Measurements from ENCODE around the gene LPCAT3. TPM values are rescaled to one million over a fixed set of nuclear protein-coding genes. Genes with fewer than 3 reads are reported as not detected.

The LPCAT3 gene
- total RNA-seq, 1 donor from 2014 or later, result 21.3 TPM

DNA sequence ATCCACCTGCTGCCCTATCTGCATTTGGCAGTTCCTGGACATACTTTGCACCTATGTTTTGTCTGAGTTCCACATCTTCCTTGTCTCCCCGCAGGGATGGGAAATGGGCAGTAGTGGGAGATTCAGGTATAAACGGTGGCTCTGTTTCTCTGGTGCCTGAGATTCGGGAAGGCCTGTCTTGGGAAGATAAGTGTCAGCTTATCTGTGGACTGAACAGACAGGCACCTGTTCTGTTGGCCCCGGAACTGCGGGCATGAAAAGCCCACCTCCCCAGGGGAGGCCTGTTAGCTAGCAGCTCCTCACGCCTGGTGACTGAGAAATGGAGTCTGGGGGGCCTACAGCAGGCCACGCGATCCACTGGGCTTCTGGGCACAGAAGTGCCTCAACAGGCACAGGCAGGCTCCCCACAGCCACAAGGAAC, 53.7 kb downstream of the LPCAT3 start:
- H3K4me1 Mint-ChIP-seq, result peaks cover 70% of the 10 kb centered on the region
- DNase-seq (no peak), ATAC-seq (ENCODE audit: low read depth) (no peak)
- no peaks in the 10 kb centered on the region for H3K9me3 Mint-ChIP-seq
- ChIA-PET POLR2A (interaction anchor here (0.8 to 17.0 kb wide), 10 partner anchors 9 to 112 kb away, joined by 3 to 1516 read pairs (median 4); partner anchors contain the start of genes C12orf57, LPCAT3, PTPN6 and RNU7-1), CTCF (interaction anchor here (0.7 to 13.0 kb wide), 12 partner anchors 9 to 192 kb away, joined by 3 to 571 read pairs (median 6); partner anchors contain the start of genes C12orf57, LPCAT3, PTPN6 and RNU7-1)
- TF ChIP-seq, protein P1, sequence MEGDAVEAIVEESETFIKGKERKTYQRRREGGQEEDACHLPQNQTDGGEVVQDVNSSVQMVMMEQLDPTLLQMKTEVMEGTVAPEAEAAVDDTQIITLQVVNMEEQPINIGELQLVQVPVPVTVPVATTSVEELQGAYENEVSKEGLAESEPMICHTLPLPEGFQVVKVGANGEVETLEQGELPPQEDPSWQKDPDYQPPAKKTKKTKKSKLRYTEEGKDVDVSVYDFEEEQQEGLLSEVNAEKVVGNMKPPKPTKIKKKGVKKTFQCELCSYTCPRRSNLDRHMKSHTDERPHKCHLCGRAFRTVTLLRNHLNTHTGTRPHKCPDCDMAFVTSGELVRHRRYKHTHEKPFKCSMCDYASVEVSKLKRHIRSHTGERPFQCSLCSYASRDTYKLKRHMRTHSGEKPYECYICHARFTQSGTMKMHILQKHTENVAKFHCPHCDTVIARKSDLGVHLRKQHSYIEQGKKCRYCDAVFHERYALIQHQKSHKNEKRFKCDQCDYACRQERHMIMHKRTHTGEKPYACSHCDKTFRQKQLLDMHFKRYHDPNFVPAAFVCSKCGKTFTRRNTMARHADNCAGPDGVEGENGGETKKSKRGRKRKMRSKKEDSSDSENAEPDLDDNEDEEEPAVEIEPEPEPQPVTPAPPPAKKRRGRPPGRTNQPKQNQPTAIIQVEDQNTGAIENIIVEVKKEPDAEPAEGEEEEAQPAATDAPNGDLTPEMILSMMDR (IDR thresholded peaks at IDR 0.05), result no peak
- H3K36me3 Mint-ChIP-seq (ENCODE audit: low read depth), result peaks cover 60% of the 10 kb centered on the region
- H3K4me3 Mint-ChIP-seq, result no peak overlapping the region
- no peaks in the 10 kb centered on the region for H3K27me3 Mint-ChIP-seq
- H3K27ac Mint-ChIP-seq, result peak overlapping the region; percentile 86
- intact Hi-C loops (cut with micrococcal nuclease), result loop anchor here (1.0 kb wide), 4 partner anchors 20 to 128 kb away; partner anchors contain the start of genes C12orf57 and C1R

DNA sequence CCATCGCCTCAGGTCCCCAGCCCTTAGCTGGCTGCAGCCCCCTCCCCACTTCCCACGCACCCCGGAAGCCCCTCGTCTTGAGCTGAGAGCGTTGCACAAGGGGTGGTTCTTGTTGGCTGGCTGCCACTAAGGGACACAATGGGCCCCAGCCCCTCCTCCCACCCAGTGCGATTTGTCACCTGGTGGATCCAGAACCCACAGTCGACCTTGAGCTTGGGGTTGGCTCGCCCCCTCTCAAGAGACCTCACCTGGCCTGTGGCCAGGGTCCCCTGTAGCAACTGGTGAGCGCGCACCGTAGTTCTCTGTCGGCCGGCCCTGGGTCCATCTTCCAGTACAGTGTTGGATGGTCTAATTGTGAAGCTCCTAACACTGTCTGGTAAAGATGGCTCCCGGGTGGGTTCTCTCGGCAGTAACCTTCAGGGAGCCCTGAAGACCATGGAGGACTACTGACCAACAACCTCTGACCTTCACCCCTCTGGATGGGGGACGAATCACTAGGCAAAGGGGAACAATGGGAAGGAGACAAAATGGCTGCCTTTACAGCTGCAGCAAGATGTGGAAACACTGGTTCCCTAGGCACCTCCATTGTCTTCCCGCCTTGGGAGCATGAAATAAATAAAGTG, 54.4 kb downstream of the LPCAT3 start:
- H3K36me3 Mint-ChIP-seq (ENCODE audit: low read depth), result peaks cover 61% of the 10 kb centered on the region
- no peaks in the 10 kb centered on the region for H3K27me3 Mint-ChIP-seq
- H3K9me3 Mint-ChIP-seq, result no peaks in the 10 kb centered on the region
- H3K27ac Mint-ChIP-seq, result peak overlapping the region; percentile 86
- POLR2A ChIA-PET, result interaction anchor here (0.8 to 17.0 kb wide), 7 partner anchors 8 to 112 kb away, joined by 3 to 1516 read pairs (median 6); partner anchors contain the start of genes C12orf57, LPCAT3, PTPN6 and RNU7-1
- TF ChIP-seq, protein P1 (IDR thresholded peaks at IDR 0.05), result no peak
- ATAC-seq (ENCODE audit: low read depth), result no peak
- DNase-seq, result no peak
- intact Hi-C loops (cut with micrococcal nuclease), result no loop called here
- H3K4me1 Mint-ChIP-seq, result peaks cover 70% of the 10 kb centered on the region
- CTCF ChIA-PET, result interaction anchor here (1.0 to 13.0 kb wide), 8 partner anchors 9 to 149 kb away, joined by 4 to 571 read pairs (median 14); partner anchors contain the start of genes C12orf57, PTPN6 and RNU7-1
- no peak overlapping the region for H3K4me3 Mint-ChIP-seq

- H3K4me3 Mint-ChIP-seq, result peak overlapping the region; percentile 19
- POLR2A ChIA-PET, result interaction anchor here (0.6 to 17.0 kb wide), 5 partner anchors 7 to 355 kb away, joined by 3 to 1516 read pairs (median 9); partner anchors contain the start of genes C12orf57, LPCAT3, PTPN6 and RNU7-1
Measured at GRCh38 chr12:6963016-6963731, 55.1 kb downstream of the LPCAT3 start.

DNA sequence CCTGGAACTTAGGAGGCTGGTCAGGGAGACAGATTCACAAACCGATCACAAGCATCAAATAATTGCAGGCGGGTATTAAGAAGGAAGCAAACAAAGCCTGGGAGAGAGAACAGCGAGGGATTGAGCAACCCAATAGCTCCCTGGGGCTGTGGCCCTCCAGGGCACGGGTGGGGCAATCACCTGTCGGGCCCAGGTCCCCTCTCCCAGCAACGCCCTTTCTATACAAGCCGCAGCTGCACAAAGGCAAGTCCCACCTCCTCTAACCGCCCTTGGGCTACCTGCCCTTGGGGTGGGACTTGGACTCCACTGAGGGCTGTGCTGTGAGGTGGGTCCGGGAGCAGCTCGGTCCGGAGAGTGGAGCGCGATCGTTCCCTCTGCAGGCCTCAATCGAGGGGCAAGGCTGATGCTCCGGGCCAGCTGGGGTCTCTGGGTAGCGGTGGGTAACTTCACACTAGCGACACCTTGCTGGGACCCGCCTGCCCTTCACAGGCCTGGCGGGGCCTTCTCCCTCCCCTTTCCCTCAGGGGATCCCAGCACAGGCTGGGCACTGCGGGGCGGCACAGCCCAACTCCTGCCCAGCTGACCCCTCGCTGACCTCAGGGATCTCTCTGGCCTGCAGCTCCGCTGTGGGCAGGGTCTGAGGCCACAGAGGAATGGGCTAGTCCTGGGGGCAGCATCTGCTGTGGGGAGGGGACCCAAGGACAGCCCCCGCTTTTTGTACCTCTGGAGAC, 55.8 kb downstream of the LPCAT3 start:
- POLR2A ChIA-PET, result interaction anchor here (0.6 to 17.0 kb wide), 9 partner anchors 20 to 428 kb away, joined by 3 to 1516 read pairs (median 5); partner anchors contain the start of genes ATN1, C12orf57, COPS7A and GAPDH
- H3K4me1 Mint-ChIP-seq, result peaks cover 78% of the 10 kb centered on the region
- CTCF ChIA-PET, result interaction anchor here (1.0 to 13.0 kb wide), 6 partner anchors 16 to 146 kb away, joined by 3 to 571 read pairs (median 8); partner anchors contain the start of genes C12orf57, LPCAT3, PTPN6 and RNU7-1
- peaks cover 60% of the 10 kb centered on the region for H3K36me3 Mint-ChIP-seq (ENCODE audit: low read depth)
- peak overlapping the region; percentile 98 for H3K27ac Mint-ChIP-seq
- ATAC-seq (ENCODE audit: low read depth) (no peak), DNase-seq (peak; percentile 26)
- no peaks in the 10 kb centered on the region for H3K27me3 Mint-ChIP-seq
- no peaks in the 10 kb centered on the region for H3K9me3 Mint-ChIP-seq
- peak overlapping the region; percentile 72 for H3K4me3 Mint-ChIP-seq
- intact Hi-C loops (cut with micrococcal nuclease), result no loop called here
- TF ChIP-seq, protein P1 (IDR thresholded peaks at IDR 0.05), result no peak

More at GRCh38 chr12:6963016-6963731, 55.1 kb downstream of the LPCAT3 start:
- intact Hi-C loops (cut with micrococcal nuclease), result no loop called here
- Mint-ChIP-seq H3K9me3 (no peaks in the 10 kb centered on the region), H3K27me3 (no peaks in the 10 kb centered on the region), H3K36me3 (ENCODE audit: low read depth) (peaks cover 60% of the 10 kb centered on the region), H3K27ac (peak overlapping the region; percentile 98), H3K4me1 (peaks cover 71% of the 10 kb centered on the region)
- TF ChIP-seq, protein P1 (IDR thresholded peaks at IDR 0.05), result no peak
- CTCF ChIA-PET, result interaction anchor here (1.8 to 13.0 kb wide), 6 partner anchors 8 to 94 kb away, joined by 11 to 571 read pairs (median 18); partner anchors contain the start of genes C12orf57, PTPN6, RNU7-1 and SPSB2
- no peak for DNase-seq
- no peak for ATAC-seq (ENCODE audit: low read depth)
